Retinal pigment epithelial cell (primary cell): ENCODE data around the gene TLK2.
A peak's percentile ranks its signal among the peaks of the same experiment; 100 is the strongest.

ENCODE experiments used
- DNase-seq: peaks from one replicate; pipeline ENCODE4 v3.0.0-alpha.2; 2010; ENCODE audit warnings: low read depth
- H3K4me3 ChIP-seq: 2 replicates; pipeline ENCODE4 v1.5.1; 2011; ENCODE audit warnings: mild to moderate bottlenecking, low read length, control low read depth, moderate library complexity
- CTCF ChIP-seq: conservative IDR thresholded peaks from 2 replicates; pipeline ENCODE4 v1.5.1; 2011; ENCODE audit warnings: low read depth, low read length, control low read depth, inconsistent platforms

Gene TLK2

GRCh38 chr17:62653002-62653825 is 174.6 kb downstream of the TLK2 start:
- DNase-seq, result no peak
- no peak for TF ChIP-seq CTCF
- H3K4me3 ChIP-seq, result peak overlapping the region; percentile 58

- no peak for DNase-seq
- H3K4me3 ChIP-seq, result no peak overlapping the region
- no peak for TF ChIP-seq CTCF
Measured at GRCh38 chr17:62653826-62654761, 175.5 kb downstream of the TLK2 start.

- no peak for TF ChIP-seq CTCF
- no peak for DNase-seq
- H3K4me3 ChIP-seq, result no peak overlapping the region
Measured at GRCh38 chr17:62655656-62656055, 177.0 kb downstream of the TLK2 start.

- DNase-seq, result no peak
- TF ChIP-seq CTCF, result no peak
- no peak overlapping the region for H3K4me3 ChIP-seq
Measured at GRCh38 chr17:62656446-62656845, 177.8 kb downstream of the TLK2 start.

- no peak for TF ChIP-seq CTCF
- no peak overlapping the region for H3K4me3 ChIP-seq
- no peak for DNase-seq
Measured at GRCh38 chr17:62657145-62657665, 178.6 kb downstream of the TLK2 start.

GRCh38 chr17:62657690-62658089 is 179.1 kb downstream of the TLK2 start:
- no peak for TF ChIP-seq CTCF
- H3K4me3 ChIP-seq, result no peak overlapping the region
- DNase-seq, result no peak
